GM21825 (cell line): Measurements from ENCODE around the gene AKR1A1.
"Not testable (repeated sequence)": the region's sequence is repeated elsewhere in the genome, so short reads cannot be mapped to it uniquely, and the experiment has no call there.

Source experiments
- ATAC-seq: cut with Tn5 transposase; IDR thresholded peaks from one replicate; pipeline ENCODE4 v1.9.1; 2021; ENCODE audit warnings: mild to moderate bottlenecking, moderate library complexity; ENCODE audit not compliant: unreplicated experiment

Gene AKR1A1

GRCh38 chr1:45569571-45569961 is 18.9 kb downstream of the AKR1A1 start:
- no peak for ATAC-seq

GRCh38 chr1:45569962-45570581 is 19.4 kb downstream of the AKR1A1 start:
- ATAC-seq: peak; percentile 71

- no peak for ATAC-seq
These were observed 20.0 kb downstream of the AKR1A1 start for GRCh38 chr1:45570631-45571030.

- no peak for ATAC-seq
These were observed 22.7 kb downstream of the AKR1A1 start for GRCh38 chr1:45573231-45573804.

GRCh38 chr1:45574105-45574626 is 23.5 kb downstream of the AKR1A1 start:
- ATAC-seq: no peak

GRCh38 chr1:45583264-45583665 is 32.6 kb downstream of the AKR1A1 start:
- peak; percentile 69 for ATAC-seq

GRCh38 chr1:45583666-45584350 is 33.2 kb downstream of the AKR1A1 start, which contains the start of gene NASP:
TSS of gene NASP (plus strand) at chr1:45584041. CDS start at chr1:45584147, 106 bp downstream.
- peak; percentile 48 for ATAC-seq

- peak; percentile 34 for ATAC-seq
These were observed 33.9 kb downstream of the AKR1A1 start for GRCh38 chr1:45584351-45585109.

GRCh38 chr1:45585110-45585426 is 34.4 kb downstream of the AKR1A1 start:
- ATAC-seq: no peak

GRCh38 chr1:45585496-45586075 is 35.0 kb downstream of the AKR1A1 start:
- no peak for ATAC-seq

GRCh38 chr1:45586769-45587168 is 36.1 kb downstream of the AKR1A1 start:
- no peak for ATAC-seq

GRCh38 chr1:45589861-45590260 is 39.2 kb downstream of the AKR1A1 start:
- no peak for ATAC-seq

- ATAC-seq: no peak
These were observed 43.8 kb downstream of the AKR1A1 start for GRCh38 chr1:45594412-45594811.

- ATAC-seq: not testable (repeated sequence)
These were observed 46.1 kb downstream of the AKR1A1 start for GRCh38 chr1:45596765-45597164.

GRCh38 chr1:45604239-45604638 is 53.6 kb downstream of the AKR1A1 start:
- no peak for ATAC-seq

- no peak for ATAC-seq
These were observed 56.9 kb downstream of the AKR1A1 start for GRCh38 chr1:45607404-45608074.

- ATAC-seq: no peak
These were observed 57.8 kb downstream of the AKR1A1 start for GRCh38 chr1:45608175-45609156.

- ATAC-seq: no peak
These were observed 60.1 kb downstream of the AKR1A1 start for GRCh38 chr1:45610589-45611226.
